DMS 273 (cell line): ENCODE data around the gene NFRKB.
"Not testable (repeated sequence)": the region's sequence is repeated elsewhere in the genome, so short reads cannot be mapped to it uniquely, and the experiment has no call there.

Source experiments
- DNase-seq: peaks from one replicate; lab custom pipeline; 2025; ENCODE audit not compliant: unreplicated experiment; lab: John Stamatoyannopoulos, UW

The NFRKB gene

GRCh38 chr11:129894278-129895125 is 876 bp downstream of the NFRKB start:
- DNase-seq: peak; percentile 20

DNA sequence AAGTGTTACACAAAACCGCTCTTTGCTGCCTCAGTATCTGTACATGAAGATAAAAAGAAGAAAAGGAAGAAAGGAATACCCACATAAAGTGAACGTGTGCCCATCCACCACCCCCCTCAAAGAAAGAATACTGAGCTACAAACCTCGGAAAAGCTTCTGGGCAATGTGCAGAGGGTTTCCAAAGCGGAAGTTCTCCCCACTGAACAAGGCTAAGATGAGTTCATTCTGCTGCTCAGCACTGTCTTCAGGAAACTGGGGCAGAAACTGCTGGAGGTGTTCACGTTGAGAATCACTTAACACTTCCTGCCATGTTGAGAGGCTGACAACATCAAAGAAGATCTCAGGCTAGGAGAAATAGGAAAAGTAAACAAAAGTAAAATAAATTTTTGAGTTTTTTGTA is 6.9 kb downstream of the NFRKB start:
- DNase-seq: no peak

- no peak for DNase-seq
Observed at GRCh38 chr11:129885381-129885780, 10.0 kb downstream of the NFRKB start.

- no peak for DNase-seq
Observed at GRCh38 chr11:129884581-129884980, 10.8 kb downstream of the NFRKB start.

DNA sequence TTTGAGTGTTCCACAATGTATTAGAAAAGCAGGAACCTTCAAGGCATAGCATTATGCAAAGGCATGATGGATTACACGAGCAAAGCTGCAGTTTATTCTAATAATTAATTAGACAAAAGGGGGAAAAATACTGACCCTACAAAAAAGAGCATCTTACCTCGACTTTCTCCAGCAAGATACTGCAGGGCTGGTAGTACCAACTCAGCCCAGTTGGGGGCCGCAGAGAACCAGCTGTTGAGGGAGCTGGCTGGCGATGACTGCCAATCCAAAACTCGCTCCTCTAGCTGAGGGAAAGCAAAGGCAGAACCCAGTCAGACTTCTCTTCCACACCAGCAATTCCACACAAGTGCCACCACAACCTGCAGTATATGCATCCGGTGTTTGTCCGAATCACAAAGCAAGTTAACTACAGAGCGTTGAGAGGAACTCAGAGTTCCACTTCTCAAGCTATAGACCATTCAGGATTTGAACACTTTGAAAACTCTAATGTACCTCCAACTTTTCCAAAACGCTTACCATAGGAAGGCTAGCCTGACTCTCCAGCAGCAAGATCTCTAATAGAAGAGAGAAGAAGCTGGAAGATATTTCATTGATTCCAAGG is 13.7 kb downstream of the NFRKB start:
- peak; percentile 56 for DNase-seq

- DNase-seq: no peak
Observed at GRCh38 chr11:129880311-129880710, 15.1 kb downstream of the NFRKB start.

- DNase-seq: no peak
Observed at GRCh38 chr11:129871914-129872313, 23.5 kb downstream of the NFRKB start.

DNA sequence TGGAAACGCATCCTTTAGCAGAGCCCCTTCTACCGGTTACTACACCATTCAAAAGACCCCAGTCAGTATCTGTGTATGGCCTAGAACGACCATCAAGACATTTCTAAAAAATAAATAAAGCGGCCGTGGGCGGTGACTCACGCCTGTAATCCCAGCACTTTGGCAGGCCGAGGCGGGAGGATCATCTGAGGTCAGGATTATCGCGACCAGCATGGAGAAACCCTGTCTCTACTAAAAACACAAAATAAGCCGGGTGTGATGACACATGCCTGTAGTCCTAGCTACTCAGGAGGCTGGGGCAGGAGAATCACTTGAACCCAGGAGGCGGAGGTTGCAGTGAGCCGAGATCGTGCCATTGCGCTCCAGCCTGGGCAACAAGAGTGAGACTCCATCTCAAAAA is 26.8 kb downstream of the NFRKB start:
- not testable (repeated sequence) for DNase-seq

DNA sequence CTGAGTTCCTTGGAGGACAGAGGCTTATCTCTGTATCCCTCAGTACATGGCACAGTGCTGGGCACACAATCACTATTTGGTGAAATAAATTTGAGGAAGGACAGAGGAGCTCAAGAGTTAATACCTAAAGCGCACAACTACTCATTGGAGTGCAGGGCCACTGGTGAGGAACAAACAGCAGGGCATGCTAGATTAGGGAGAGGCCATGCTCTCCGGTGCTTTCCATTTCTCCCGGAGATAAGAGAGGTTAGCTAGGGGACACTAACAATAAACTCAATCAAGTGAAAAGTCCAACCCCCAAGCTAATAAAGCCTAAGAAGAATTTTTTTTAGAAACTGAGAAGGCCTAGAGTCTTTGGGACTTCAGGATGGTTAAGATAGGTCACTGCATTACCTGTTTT is 29.1 kb downstream of the NFRKB start:
- no peak for DNase-seq

GRCh38 chr11:129865701-129866100 is 29.7 kb downstream of the NFRKB start:
- DNase-seq: no peak

GRCh38 chr11:129864811-129865210 is 30.6 kb downstream of the NFRKB start:
- no peak for DNase-seq

DNA sequence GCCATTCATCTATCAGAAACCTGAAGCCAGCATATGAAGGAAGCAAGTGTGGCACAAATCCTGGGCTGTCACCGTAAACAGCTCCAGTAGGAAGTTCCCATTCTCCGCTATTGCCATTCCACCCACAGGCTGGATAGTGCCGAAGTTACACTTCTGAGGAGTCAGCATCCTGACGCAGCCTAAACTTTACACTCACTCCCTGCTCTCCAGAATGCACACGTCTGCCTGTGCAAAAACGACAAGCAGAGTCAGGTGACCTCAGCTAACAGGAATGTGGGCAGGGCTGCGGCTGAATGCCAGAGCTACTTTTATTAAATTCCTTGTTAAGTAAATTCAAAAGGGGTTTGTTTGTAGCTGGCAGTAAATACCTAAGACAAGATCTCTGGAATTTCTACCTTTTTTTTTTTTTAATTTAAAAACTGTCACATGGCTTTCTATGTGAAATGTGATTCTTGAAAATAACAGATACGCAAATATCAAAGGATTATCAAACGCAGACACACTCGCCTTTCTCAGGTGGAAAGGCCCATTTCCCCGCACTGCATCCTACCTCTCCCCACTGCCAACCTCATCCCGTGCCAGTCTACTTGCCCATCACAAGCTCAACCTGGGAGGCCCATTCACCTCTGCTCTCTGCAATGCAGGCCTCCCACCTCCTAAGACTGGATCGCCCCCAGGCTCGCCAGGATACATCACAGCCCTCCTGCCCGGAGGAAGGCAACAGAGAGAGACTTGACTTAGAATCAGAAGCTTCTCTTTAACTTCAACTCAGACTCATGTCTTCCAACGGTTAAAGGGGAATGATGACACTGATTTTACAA is 33.5 kb downstream of the NFRKB start:
- no peak for DNase-seq

- no peak for DNase-seq
Observed at GRCh38 chr11:129856036-129856435, 39.3 kb downstream of the NFRKB start.

DNA sequence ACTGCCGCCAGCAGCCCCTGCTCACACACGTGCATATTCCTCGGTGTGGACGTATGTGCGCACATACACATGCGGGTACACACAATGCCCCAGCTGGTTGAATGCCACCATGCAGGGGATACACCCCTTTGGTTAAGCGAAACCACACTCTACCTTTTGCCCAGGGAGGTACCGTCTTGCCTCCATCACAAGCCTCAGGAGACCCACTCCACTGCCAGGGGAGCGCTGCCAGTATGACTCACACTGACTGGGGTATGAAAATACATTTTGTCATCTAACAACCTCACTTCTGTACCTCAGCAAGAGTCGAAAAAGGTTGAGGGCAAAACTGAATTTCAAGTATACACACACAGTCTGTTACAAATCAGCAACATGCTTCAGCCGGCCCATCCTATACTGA is 40.3 kb downstream of the NFRKB start:
- no peak for DNase-seq

DNA sequence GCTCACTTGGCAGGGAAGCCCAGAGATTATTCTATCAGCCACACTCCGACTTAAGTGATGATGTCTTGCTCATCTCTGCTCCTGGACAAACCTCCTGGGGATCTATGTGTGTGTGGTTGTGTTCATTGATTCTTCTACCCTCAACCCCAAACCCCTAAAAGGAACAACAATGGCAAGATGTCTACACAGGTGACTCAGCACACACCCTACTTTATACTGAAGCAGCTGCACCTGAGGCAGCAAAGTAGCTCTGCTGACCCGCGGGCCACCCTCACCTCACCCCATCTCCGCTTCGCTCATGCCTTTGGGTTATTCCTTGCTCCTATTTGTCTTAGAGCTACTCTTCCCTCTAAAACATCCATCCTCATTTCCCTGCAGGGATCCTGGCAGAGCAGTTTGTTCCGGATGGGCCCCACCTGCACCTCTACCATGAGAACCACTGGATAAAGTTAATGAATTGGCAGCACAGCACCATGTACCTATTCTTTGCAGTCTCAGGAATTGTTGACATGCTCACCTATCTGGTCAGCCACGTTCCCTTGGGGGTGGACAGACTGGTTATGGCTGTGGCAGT is 41.1 kb downstream of the NFRKB start:
- no peak for DNase-seq

DNA sequence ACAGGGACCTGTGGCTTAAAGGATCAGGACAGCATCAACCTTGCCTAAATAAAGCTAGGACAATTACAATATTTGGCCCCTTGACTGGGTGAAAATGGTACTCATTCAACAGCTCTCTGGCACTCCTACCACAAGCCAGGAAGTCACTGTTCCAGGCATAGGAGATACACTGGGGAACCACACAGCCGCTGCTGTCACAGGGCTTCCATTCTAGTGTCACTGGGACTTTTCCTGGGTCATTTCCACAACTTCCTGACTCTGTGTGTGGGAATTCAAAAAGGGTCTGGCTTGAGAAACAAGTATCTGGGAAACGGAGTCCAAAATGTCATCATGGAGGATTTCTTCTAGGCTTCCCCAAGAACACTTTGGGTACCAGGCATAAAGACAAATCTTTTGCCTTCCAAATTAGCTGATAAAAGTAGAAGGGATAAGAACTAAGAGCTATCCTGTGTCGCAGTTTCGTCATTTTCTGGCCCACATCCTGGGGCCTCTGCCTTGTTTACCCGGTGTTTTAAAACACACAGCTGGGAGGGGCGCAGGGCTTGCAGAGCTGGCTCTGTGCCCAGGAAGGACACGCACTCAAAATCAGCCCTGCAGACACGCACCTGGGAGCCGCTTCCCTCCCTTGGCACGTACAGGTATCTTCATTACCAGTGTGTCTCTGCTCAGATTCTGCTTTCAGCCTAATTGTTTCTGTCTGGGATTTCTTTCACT is 41.7 kb downstream of the NFRKB start:
- DNase-seq: peak; percentile 29

DNA sequence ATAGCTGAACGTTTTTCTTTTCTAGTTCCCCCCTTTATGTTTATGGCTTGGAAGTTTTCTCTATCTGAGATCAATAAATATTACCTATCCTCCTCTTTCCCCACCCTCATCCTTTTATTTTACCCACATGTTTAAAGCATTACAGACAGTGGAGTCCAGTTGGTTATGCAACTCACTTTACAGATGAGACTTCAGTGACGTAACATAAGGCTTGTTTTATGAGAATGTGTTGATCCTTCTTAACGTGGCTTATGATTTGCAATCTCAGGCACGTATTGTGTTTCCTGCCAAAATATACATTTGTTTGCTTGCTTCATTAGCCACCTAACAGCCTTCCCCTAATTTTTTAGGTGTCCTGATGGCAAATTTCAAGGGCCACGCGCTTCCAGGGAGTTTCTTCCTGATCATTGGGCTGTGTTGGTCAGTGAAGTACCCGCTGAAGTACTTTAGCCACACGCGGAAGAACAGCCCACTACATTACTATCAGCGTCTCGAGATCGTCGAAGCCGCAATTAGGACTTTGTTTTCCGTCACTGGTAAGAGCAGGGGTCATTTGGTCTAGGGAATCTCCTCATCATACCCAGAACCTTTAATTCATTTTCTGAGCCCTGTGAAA is 43.1 kb downstream of the NFRKB start:
- no peak for DNase-seq

GRCh38 chr11:129849447-129850130 is 45.8 kb downstream of the NFRKB start:
- DNase-seq: no peak

GRCh38 chr11:129847361-129847760 is 48.0 kb downstream of the NFRKB start:
- DNase-seq: not testable (repeated sequence)
